WTC11 (cell line): ENCODE measurements around the gene BAK1. TPM values are rescaled to one million over a fixed set of nuclear protein-coding genes. Genes with fewer than 3 reads are reported as not detected.
A peak's percentile ranks its signal among the peaks of the same experiment; 100 is the strongest.

Experiments
- ATAC-seq: fragments of 200-7000 bp; cut with Tn5 transposase; 2 replicates; pipeline ENCODE4 v1.10.0; 2021; ENCODE audit warnings: mild to moderate bottlenecking, moderate library complexity
- CTCF ChIA-PET: fragments of 300-600 bp; sonication (Branson Sonifier 250); formaldehyde crosslinking; loops from one replicate; lab custom pipeline; 2021; ENCODE audit warnings: antibody characterized with exemption; lab: Charles Lee
- POLR2A ChIA-PET: fragments of 350-600 bp; sonication (Branson Sonifier 250); formaldehyde crosslinking; loops from one replicate; lab custom pipeline; 2021; ENCODE audit warnings: antibody characterized with exemption; lab: Charles Lee
- DNase-seq: peaks from one replicate; pipeline ENCODE4 v3.0.0; 2021; ENCODE audit warnings: low spot score
- H3K27ac Mint-ChIP-seq: 2 replicates; pipeline ENCODE4 v1.8.0; 2021; ENCODE audit warnings: mixed read lengths
- H3K27me3 Mint-ChIP-seq: 2 replicates; pipeline ENCODE4 v1.8.0; 2021; ENCODE audit warnings: low read depth, mild to moderate bottlenecking, moderate library complexity, mixed read lengths
- H3K36me3 Mint-ChIP-seq: 2 replicates; pipeline ENCODE4 v1.8.0; 2021; ENCODE audit warnings: mixed read lengths
- H3K4me1 Mint-ChIP-seq: 2 replicates; pipeline ENCODE4 v1.8.0; 2022; ENCODE audit warnings: mixed read lengths
- H3K4me3 Mint-ChIP-seq: 2 replicates; pipeline ENCODE4 v1.8.0; 2021; ENCODE audit warnings: mild to moderate bottlenecking, moderate library complexity, mixed read lengths
- H3K9me3 Mint-ChIP-seq: 2 replicates; pipeline ENCODE4 v1.8.0; 2021; ENCODE audit warnings: mixed read lengths
- CTCF ChIP-seq: fragments of 200-600 bp; IDR thresholded peaks from 2 replicates; pipeline ENCODE4 v1.8.0; 2022; ENCODE audit warnings: antibody characterized with exemption
- ERG ChIP-seq: fragments of 250-450 bp; sonication (Bioruptor Pico); IDR thresholded peaks from 2 replicates; pipeline ENCODE4 v1.8.0; 2021; ENCODE audit warnings: mild to moderate bottlenecking
- FOXJ3 ChIP-seq: sonication (generic); formaldehyde crosslinking; IDR thresholded peaks from 2 replicates; pipeline ENCODE4 v1.9.0; 2021; ENCODE audit warnings: missing genetic modification reagents, mild to moderate bottlenecking, borderline replicate concordance
- FOXK1 ChIP-seq: sonication (generic); formaldehyde crosslinking; IDR thresholded peaks from 2 replicates; pipeline ENCODE4 v1.8.0; 2022; ENCODE audit warnings: mild to moderate bottlenecking, moderate library complexity, missing genetic modification reagents
- FOXP4 ChIP-seq: sonication (generic); formaldehyde crosslinking; IDR thresholded peaks from 2 replicates; pipeline ENCODE4 v1.8.0; 2022; ENCODE audit warnings: mild to moderate bottlenecking, missing genetic modification reagents
- GRHL2 ChIP-seq: fragments of 250-450 bp; sonication (Bioruptor Pico); IDR thresholded peaks from 2 replicates; pipeline ENCODE4 v1.8.0; 2022; ENCODE audit warnings: mild to moderate bottlenecking, moderate library complexity; ENCODE audit not compliant: insufficient replicate concordance, severe bottlenecking
- JUN ChIP-seq: sonication (generic); formaldehyde crosslinking; IDR thresholded peaks from 2 replicates; pipeline ENCODE4 v1.8.0; 2023; ENCODE audit warnings: mild to moderate bottlenecking, missing genetic modification reagents
- KAT7 ChIP-seq: sonication (generic); formaldehyde crosslinking; IDR thresholded peaks from 2 replicates; pipeline ENCODE4 v1.8.1; 2023; ENCODE audit warnings: missing genetic modification reagents, mild to moderate bottlenecking, borderline replicate concordance
- MAX ChIP-seq: sonication (generic); formaldehyde crosslinking; IDR thresholded peaks from 2 replicates; pipeline ENCODE4 v1.8.0; 2022; ENCODE audit warnings: mild to moderate bottlenecking, missing genetic modification reagents
- MYBL2 ChIP-seq: sonication (generic); formaldehyde crosslinking; IDR thresholded peaks from 2 replicates; pipeline ENCODE4 v1.8.1; 2023; ENCODE audit warnings: mild to moderate bottlenecking, moderate library complexity, missing genetic modification reagents
- NR1H2 ChIP-seq: sonication (generic); formaldehyde crosslinking; IDR thresholded peaks from 2 replicates; pipeline ENCODE4 v1.9.0; 2021; ENCODE audit warnings: mild to moderate bottlenecking, moderate library complexity, missing genetic modification reagents
- NR3C1 ChIP-seq: sonication (generic); formaldehyde crosslinking; conservative IDR thresholded peaks from 2 replicates; pipeline ENCODE4 v1.8.1; 2023; ENCODE audit warnings: low read depth, mild to moderate bottlenecking, missing genetic modification reagents
- SMAD3 ChIP-seq: sonication (generic); formaldehyde crosslinking; IDR thresholded peaks from 2 replicates; pipeline ENCODE4 v1.8.0; 2022; ENCODE audit warnings: missing genetic modification reagents, mild to moderate bottlenecking, borderline replicate concordance
- USF1 ChIP-seq: sonication (generic); formaldehyde crosslinking; IDR thresholded peaks from 2 replicates; pipeline ENCODE4 v1.8.0; 2022; ENCODE audit warnings: mild to moderate bottlenecking, missing genetic modification reagents
- ZSCAN18 ChIP-seq: fragments of 250-450 bp; sonication (Bioruptor Pico); IDR thresholded peaks from 2 replicates; pipeline ENCODE4 v2.1.2; 2022; ENCODE audit warnings: mild to moderate bottlenecking, moderate library complexity
- total RNA-seq: library from RNA; stranded (reverse); gene quantifications from 3 replicates; pipeline ENCODE4 v1.2.3, GENCODE V29; 2021
- TF ChIP-seq, protein P1 (sequence below): sonication (generic); formaldehyde crosslinking; conservative IDR thresholded peaks from 2 replicates; pipeline ENCODE4 v1.8.1; 2022; ENCODE audit warnings: mild to moderate bottlenecking, missing genetic modification reagents
- TF ChIP-seq, protein P2 (sequence below): fragments of 250-450 bp; sonication (Bioruptor Pico); IDR thresholded peaks from 2 replicates; pipeline ENCODE4 v1.9.0; 2021; ENCODE audit warnings: moderate library complexity, mild to moderate bottlenecking, inconsistent platforms, borderline replicate concordance
- TF ChIP-seq, protein P3 (sequence below): sonication (generic); formaldehyde crosslinking; IDR thresholded peaks from 2 replicates; pipeline ENCODE4 v1.8.1; 2023; ENCODE audit warnings: mild to moderate bottlenecking, missing genetic modification reagents, moderate library complexity
- TF ChIP-seq, protein P4 (sequence below): sonication (generic); formaldehyde crosslinking; IDR thresholded peaks from 2 replicates; pipeline ENCODE4 v1.8.1; 2023; ENCODE audit warnings: mild to moderate bottlenecking, moderate library complexity, missing genetic modification reagents
- TF ChIP-seq, protein P5 (sequence below): sonication (generic); formaldehyde crosslinking; IDR thresholded peaks from 2 replicates; pipeline ENCODE4 v1.8.1; 2022; ENCODE audit warnings: mild to moderate bottlenecking, missing genetic modification reagents, moderate library complexity, borderline replicate concordance
- TF ChIP-seq, protein P6 (sequence below): sonication (generic); formaldehyde crosslinking; IDR thresholded peaks from 2 replicates; pipeline ENCODE4 v1.8.1; 2023; ENCODE audit warnings: mild to moderate bottlenecking, missing genetic modification reagents

BAK1 gene
- total RNA-seq, 1 experiment from 2014 or later, result 40.5 TPM

- Mint-ChIP-seq H3K27me3 (no peaks in the 10 kb centered on the region), H3K36me3 (no peaks in the 10 kb centered on the region), H3K4me3 (no peak overlapping the region), H3K27ac (no peak overlapping the region), H3K4me1 (peaks cover 13% of the 10 kb centered on the region), H3K9me3 (no peaks in the 10 kb centered on the region)
- CTCF ChIA-PET, result interaction anchor here (0.9 to 4.8 kb wide), 12 partner anchors 15 to 308 kb away, joined by 3 to 29 read pairs (median 4); no protein-coding TSS in a partner anchor
- POLR2A ChIA-PET, result interaction anchor here (0.6 kb wide), 1 partner anchor 154 kb away, joined by 6 read pairs; no protein-coding TSS in a partner anchor
- ATAC-seq (peak; percentile 71), DNase-seq (peak; percentile 92)
- TF ChIP-seq, protein P1, sequence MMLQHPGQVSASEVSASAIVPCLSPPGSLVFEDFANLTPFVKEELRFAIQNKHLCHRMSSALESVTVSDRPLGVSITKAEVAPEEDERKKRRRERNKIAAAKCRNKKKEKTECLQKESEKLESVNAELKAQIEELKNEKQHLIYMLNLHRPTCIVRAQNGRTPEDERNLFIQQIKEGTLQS, result no peak
- TF ChIP-seq, protein P2, sequence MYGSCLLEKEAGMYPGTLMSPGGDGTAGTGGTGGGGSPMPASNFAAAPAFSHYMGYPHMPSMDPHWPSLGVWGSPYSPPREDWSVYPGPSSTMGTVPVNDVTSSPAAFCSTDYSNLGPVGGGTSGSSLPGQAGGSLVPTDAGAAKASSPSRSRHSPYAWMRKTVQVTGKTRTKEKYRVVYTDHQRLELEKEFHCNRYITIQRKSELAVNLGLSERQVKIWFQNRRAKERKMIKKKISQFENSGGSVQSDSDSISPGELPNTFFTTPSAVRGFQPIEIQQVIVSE (CRISPR knock-in tag), result no peak
- TF ChIP-seq NR3C1 (CRISPR knock-in tag) (no peak), MYBL2 (CRISPR knock-in tag) (no peak), SMAD3 (CRISPR knock-in tag) (no peak), ERG (CRISPR knock-in tag) (no peak), KAT7 (CRISPR knock-in tag) (no peak), FOXJ3 (no peak), GRHL2 (CRISPR knock-in tag) (no peak), FOXK1 (CRISPR knock-in tag) (no peak), USF1 (CRISPR knock-in tag) (peak; percentile 63), JUN (CRISPR knock-in tag) (no peak), CTCF (peak; percentile 97), ZSCAN18 (CRISPR knock-in tag) (no peak), MAX (CRISPR knock-in tag) (peak; percentile 39; the same call in 1 of the 2 replicates), FOXP4 (no peak), NR1H2 (CRISPR knock-in tag) (no peak)
- TF ChIP-seq, protein P3, sequence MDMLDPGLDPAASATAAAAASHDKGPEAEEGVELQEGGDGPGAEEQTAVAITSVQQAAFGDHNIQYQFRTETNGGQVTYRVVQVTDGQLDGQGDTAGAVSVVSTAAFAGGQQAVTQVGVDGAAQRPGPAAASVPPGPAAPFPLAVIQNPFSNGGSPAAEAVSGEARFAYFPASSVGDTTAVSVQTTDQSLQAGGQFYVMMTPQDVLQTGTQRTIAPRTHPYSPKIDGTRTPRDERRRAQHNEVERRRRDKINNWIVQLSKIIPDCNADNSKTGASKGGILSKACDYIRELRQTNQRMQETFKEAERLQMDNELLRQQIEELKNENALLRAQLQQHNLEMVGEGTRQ (CRISPR knock-in tag), result peak; percentile 65
- TF ChIP-seq, protein P4, sequence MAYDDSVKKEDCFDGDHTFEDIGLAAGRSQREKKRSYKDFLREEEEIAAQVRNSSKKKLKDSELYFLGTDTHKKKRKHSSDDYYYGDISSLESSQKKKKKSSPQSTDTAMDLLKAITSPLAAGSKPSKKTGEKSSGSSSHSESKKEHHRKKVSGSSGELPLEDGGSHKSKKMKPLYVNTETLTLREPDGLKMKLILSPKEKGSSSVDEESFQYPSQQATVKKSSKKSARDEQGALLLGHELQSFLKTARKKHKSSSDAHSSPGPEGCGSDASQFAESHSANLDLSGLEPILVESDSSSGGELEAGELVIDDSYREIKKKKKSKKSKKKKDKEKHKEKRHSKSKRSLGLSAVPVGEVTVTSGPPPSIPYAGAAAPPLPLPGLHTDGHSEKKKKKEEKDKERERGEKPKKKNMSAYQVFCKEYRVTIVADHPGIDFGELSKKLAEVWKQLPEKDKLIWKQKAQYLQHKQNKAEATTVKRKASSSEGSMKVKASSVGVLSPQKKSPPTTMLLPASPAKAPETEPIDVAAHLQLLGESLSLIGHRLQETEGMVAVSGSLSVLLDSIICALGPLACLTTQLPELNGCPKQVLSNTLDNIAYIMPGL (CRISPR knock-in tag), result peak; percentile 22; the same call in 1 of the 2 replicates
- TF ChIP-seq, protein P5, sequence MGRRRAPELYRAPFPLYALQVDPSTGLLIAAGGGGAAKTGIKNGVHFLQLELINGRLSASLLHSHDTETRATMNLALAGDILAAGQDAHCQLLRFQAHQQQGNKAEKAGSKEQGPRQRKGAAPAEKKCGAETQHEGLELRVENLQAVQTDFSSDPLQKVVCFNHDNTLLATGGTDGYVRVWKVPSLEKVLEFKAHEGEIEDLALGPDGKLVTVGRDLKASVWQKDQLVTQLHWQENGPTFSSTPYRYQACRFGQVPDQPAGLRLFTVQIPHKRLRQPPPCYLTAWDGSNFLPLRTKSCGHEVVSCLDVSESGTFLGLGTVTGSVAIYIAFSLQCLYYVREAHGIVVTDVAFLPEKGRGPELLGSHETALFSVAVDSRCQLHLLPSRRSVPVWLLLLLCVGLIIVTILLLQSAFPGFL, result no peak
- TF ChIP-seq, protein P6, sequence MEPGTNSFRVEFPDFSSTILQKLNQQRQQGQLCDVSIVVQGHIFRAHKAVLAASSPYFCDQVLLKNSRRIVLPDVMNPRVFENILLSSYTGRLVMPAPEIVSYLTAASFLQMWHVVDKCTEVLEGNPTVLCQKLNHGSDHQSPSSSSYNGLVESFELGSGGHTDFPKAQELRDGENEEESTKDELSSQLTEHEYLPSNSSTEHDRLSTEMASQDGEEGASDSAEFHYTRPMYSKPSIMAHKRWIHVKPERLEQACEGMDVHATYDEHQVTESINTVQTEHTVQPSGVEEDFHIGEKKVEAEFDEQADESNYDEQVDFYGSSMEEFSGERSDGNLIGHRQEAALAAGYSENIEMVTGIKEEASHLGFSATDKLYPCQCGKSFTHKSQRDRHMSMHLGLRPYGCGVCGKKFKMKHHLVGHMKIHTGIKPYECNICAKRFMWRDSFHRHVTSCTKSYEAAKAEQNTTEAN, result no peak
Measured at GRCh38 chr6:33585403-33586107, 5.5 kb upstream of the BAK1 start.
